ENCODE measurements around the gene ABHD12B. TPM values are rescaled to one million over a fixed set of nuclear protein-coding genes. Genes with fewer than 3 reads are reported as not detected.
A peak's percentile ranks its signal among the peaks of the same experiment; 100 is the strongest.

Gene ABHD12B, protein sequence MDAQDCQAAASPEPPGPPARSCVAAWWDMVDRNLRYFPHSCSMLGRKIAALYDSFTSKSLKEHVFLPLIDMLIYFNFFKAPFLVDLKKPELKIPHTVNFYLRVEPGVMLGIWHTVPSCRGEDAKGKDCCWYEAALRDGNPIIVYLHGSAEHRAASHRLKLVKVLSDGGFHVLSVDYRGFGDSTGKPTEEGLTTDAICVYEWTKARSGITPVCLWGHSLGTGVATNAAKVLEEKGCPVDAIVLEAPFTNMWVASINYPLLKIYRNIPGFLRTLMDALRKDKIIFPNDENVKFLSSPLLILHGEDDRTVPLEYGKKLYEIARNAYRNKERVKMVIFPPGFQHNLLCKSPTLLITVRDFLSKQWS
- not detected for total RNA-seq (2013)
- polyA plus RNA-seq, result under 1 TPM in 2 of 3 donors, not detected in 1; 0.45 to 0.54 TPM
- not detected in 2 replicates for polyA minus RNA-seq
- 0 to 1.4 (median 0) reads per million in 11 experiments for total RNA-seq

DNA sequence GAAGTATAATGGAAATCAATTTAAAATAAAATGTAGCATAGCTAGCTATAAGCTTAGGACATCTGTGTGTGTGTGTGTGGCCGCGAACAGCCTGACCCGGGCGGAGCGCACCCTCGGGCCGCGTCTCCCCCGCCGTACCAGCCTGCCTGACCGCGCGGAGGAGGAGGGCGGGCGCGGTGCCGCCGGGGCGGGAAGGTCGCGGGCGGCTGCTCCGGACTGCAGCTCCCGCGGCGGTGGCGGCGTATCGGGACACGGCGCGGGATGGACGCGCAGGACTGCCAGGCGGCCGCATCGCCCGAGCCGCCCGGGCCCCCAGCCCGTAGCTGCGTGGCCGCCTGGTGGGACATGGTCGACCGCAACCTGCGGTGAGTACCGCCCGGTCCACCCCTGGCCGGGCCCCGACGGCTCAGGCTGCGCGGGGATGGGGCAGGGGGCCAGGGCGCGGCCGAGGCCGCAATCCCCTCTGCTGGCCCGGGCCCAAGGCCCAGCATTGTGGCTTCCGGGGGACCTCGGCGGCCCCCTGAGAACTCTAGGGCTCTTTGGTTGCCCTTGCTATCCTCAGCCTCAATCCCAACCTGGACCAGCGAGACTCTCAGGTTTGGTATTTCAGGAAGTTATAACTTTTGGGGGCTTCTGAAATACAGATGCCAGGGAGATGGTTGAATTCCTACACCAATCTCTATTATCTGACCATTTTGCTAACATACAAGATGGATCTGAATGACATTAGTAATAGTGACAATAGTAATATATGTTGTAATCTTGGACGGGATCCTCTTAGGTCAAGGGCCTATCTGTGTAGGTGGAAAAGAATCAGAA is at the start of gene ABHD12B:
TSS of gene ABHD12B (plus strand) at position 140 of the 819 bp plus-strand sequence. CDS start at position 262, 122 bp downstream.
- no peaks in the 10 kb centered on the region for H3K9me3 ChIP-seq (replicated peaks in 1 of 2; ENCODE audit: control insufficient read depth in 1 of 2, insufficient read depth in 1 of 2, low read length in 2 of 2)
- peak within 1 kb of the TSS; percentile 45 for H2AFZ ChIP-seq (ENCODE audit: insufficient read depth, low read depth, low read length, poor library complexity, severe bottlenecking)
- peak within 1 kb of the TSS; percentile 2 for H3K9ac ChIP-seq (ENCODE audit: insufficient read depth, low read length, poor library complexity, severe bottlenecking)
- H3K36me3 Mint-ChIP-seq, result peaks cover 9 to 21% of the 10 kb centered on the region in 2 donors
- peaks cover 15 to 22% of the 10 kb centered on the region in 2 donors for H3K4me1 ChIP-seq (ENCODE audit: control insufficient read depth in 1 of 2, insufficient read depth in 2 of 2, low read length in 2 of 2)
- no peaks in the 10 kb centered on the region for H3K79me2 ChIP-seq (ENCODE audit: insufficient read depth, low read length)
- H3K36me3 ChIP-seq (replicated peaks in 1 of 2; ENCODE audit: control insufficient read depth in 1 of 2, insufficient read depth in 2 of 2, low read length in 2 of 2), result no peaks in the 10 kb centered on the region
- H3K4me3 ChIP-seq (replicated peaks in 1 of 3; ENCODE audit: low read depth in 2 of 3, low read length in 3 of 3), result peak within 1 kb of the TSS in 1 of 3 experiments; percentile 41
- intact Hi-C loops (cut with micrococcal nuclease), result loop anchor here in 1 of 2 donors (2.0 kb wide), 1 partner anchor 77 kb away; no protein-coding TSS in a partner anchor
- TF ChIP-seq, protein P1, sequence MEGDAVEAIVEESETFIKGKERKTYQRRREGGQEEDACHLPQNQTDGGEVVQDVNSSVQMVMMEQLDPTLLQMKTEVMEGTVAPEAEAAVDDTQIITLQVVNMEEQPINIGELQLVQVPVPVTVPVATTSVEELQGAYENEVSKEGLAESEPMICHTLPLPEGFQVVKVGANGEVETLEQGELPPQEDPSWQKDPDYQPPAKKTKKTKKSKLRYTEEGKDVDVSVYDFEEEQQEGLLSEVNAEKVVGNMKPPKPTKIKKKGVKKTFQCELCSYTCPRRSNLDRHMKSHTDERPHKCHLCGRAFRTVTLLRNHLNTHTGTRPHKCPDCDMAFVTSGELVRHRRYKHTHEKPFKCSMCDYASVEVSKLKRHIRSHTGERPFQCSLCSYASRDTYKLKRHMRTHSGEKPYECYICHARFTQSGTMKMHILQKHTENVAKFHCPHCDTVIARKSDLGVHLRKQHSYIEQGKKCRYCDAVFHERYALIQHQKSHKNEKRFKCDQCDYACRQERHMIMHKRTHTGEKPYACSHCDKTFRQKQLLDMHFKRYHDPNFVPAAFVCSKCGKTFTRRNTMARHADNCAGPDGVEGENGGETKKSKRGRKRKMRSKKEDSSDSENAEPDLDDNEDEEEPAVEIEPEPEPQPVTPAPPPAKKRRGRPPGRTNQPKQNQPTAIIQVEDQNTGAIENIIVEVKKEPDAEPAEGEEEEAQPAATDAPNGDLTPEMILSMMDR (IDR thresholded peaks at IDR 0.05), result no peak
- H3K27me3 ChIP-seq (ENCODE audit: control insufficient read depth in 2 of 2, insufficient read depth in 2 of 2, low read length in 2 of 2), result peaks cover 18 to 19% of the 10 kb centered on the region in 2 donors
- no peak for DNase-seq
- peak within 1 kb of the TSS in 1 of 7 donors; percentile 11 for H3K27ac Mint-ChIP-seq
- peaks cover 0 to 7% (median 0%) of the 10 kb centered on the region in 7 donors for H3K9me3 Mint-ChIP-seq
- H3K4me1 Mint-ChIP-seq, result peaks cover 24% of the 10 kb centered on the region
- peaks cover 21 to 30% (median 22%) of the 10 kb centered on the region in 3 donors for H3K27me3 Mint-ChIP-seq (ENCODE audit: low read depth in 3 of 3)
- 1% methylated on average over 56 of the region's 63 CpGs for WGBS (ENCODE audit: insufficient coverage)
- H3K4me2 ChIP-seq (replicated peaks; ENCODE audit: extremely low read depth, low read length, poor library complexity, severe bottlenecking), result peak within 1 kb of the TSS; percentile 63
- H4K20me1 ChIP-seq (ENCODE audit: insufficient read depth, low read length), result no peaks in the 10 kb centered on the region
- peak within 1 kb of the TSS; percentile 39 to 72 for H3K4me3 Mint-ChIP-seq
- H3K27ac ChIP-seq (ENCODE audit: low read depth in 1 of 2, low read length in 2 of 2), result no peak within 1 kb of the TSS

Measured in CD14-positive monocyte (primary cell).